Activated CD8-positive, alpha-beta memory T cell treated with anti-CD3 and anti-CD28 coated beads for 1 hour (primary cell): ENCODE results near the gene SLX9.
"Not testable (repeated sequence)": the region's sequence is repeated elsewhere in the genome, so short reads cannot be mapped to it uniquely, and the experiment has no call there.

Experiments
- DNase-seq, 2 donors: peaks; one replicate each; pipeline ENCODE4 v3.0.0-alpha.2; 2020; ENCODE audit warnings: low read depth in 1 of 2; ENCODE audit errors: extremely low read depth in 1 of 2

Gene SLX9

GRCh38 chr21:44901391-44902074, 38.3 kb upstream of the SLX9 start:
- no peak for DNase-seq

- no peak for DNase-seq
Observed at GRCh38 chr21:44902268-44903049, 37.4 kb upstream of the SLX9 start.

GRCh38 chr21:44903050-44903685, 36.7 kb upstream of the SLX9 start:
- no peak for DNase-seq

GRCh38 chr21:44903689-44904088, 36.1 kb upstream of the SLX9 start:
- no peak for DNase-seq

- no peak for DNase-seq
Observed at GRCh38 chr21:44904141-44904923, 35.5 kb upstream of the SLX9 start.

GRCh38 chr21:44905016-44905727, 34.7 kb upstream of the SLX9 start:
- DNase-seq: no peak

- DNase-seq: no peak
Observed at GRCh38 chr21:44905728-44906090, 34.1 kb upstream of the SLX9 start.

GRCh38 chr21:44907225-44907965, 32.4 kb upstream of the SLX9 start:
- DNase-seq: no peak

- no peak for DNase-seq
Observed at GRCh38 chr21:44907966-44908895, 31.6 kb upstream of the SLX9 start.

GRCh38 chr21:44908908-44909307, 30.9 kb upstream of the SLX9 start:
- no peak for DNase-seq

GRCh38 chr21:44909719-44910118, 30.1 kb upstream of the SLX9 start:
- no peak for DNase-seq

GRCh38 chr21:44910229-44911067, 29.4 kb upstream of the SLX9 start:
- no peak for DNase-seq

- DNase-seq: no peak
Observed at GRCh38 chr21:44911068-44911383, 28.8 kb upstream of the SLX9 start.

GRCh38 chr21:44911384-44912157, 28.3 kb upstream of the SLX9 start:
- DNase-seq: no peak

GRCh38 chr21:44912158-44912473, 27.7 kb upstream of the SLX9 start:
- no peak for DNase-seq

- not testable (repeated sequence) for DNase-seq
Observed at GRCh38 chr21:44912506-44913412, 27.1 kb upstream of the SLX9 start.
